Transverse colon (tissue), 4 donors: Measurements from ENCODE around the gene AP5S1.

ENCODE experiments used
- EP300 ChIP-seq: sonication (generic); formaldehyde crosslinking; IDR thresholded peaks from one replicate; pipeline ENCODE4 v1.6.1; 2017; ENCODE audit warnings: antibody characterized with exemption, low read depth
- POLR2A ChIP-seq: fragments of 450-650 bp; IDR thresholded peaks from one replicate; pipeline ENCODE4 v1.6.1; 2016; ENCODE audit warnings: antibody characterized with exemption, mild to moderate bottlenecking, moderate library complexity
- POLR2AphosphoS5 ChIP-seq, 3 donors: sonication (generic); formaldehyde crosslinking; IDR thresholded peaks; one replicate each; pipeline ENCODE4 v1.6.1; 2016; ENCODE audit warnings: antibody characterized with exemption in 3 of 3
- TF ChIP-seq, protein P1 (sequence below), 5 experiments: fragments of 200-600 bp in 3 of 5; fragments of 450-650 bp in 2 of 5; sonication (generic) in 3 of 5; IDR thresholded peaks; 1 replicate in 2 of 5; 2 replicates in 3 of 5; pipeline ENCODE4 v1.5.1; 2016 to 2017; ENCODE audit warnings: antibody characterized with exemption in 5 of 5, inconsistent platforms in 3 of 5, mild to moderate bottlenecking in 2 of 5, moderate library complexity in 1 of 5

DNA sequence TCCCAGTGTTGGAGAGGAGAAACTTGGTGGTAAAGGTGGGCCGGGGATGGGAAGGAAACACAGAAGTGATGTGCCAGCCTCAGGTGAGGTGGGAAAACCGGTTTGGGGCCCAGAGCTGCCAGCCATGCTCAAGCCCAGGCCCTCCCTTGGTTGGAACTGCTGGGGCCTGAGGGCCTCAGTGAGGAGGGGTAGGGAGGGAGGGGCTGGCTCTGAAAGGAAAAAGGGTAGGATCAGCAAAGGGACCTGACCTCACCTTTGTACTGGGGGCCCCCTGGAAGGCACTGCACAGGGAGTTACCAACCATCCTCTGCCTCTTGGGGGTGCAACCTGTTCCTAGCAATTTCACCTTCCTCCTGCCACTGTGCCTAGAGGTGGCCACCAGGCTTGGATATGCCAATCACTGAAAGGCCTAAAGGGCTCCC lies 37.3 kb upstream of the AP5S1 start:
- TF ChIP-seq, protein P1, sequence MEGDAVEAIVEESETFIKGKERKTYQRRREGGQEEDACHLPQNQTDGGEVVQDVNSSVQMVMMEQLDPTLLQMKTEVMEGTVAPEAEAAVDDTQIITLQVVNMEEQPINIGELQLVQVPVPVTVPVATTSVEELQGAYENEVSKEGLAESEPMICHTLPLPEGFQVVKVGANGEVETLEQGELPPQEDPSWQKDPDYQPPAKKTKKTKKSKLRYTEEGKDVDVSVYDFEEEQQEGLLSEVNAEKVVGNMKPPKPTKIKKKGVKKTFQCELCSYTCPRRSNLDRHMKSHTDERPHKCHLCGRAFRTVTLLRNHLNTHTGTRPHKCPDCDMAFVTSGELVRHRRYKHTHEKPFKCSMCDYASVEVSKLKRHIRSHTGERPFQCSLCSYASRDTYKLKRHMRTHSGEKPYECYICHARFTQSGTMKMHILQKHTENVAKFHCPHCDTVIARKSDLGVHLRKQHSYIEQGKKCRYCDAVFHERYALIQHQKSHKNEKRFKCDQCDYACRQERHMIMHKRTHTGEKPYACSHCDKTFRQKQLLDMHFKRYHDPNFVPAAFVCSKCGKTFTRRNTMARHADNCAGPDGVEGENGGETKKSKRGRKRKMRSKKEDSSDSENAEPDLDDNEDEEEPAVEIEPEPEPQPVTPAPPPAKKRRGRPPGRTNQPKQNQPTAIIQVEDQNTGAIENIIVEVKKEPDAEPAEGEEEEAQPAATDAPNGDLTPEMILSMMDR (IDR thresholded peaks at IDR 0.05): no peak
- no peak for TF ChIP-seq POLR2AphosphoS5 (IDR thresholded peaks at IDR 0.05)
- no peak for TF ChIP-seq POLR2A
- no peak for TF ChIP-seq EP300
